ENCODE measurements around the gene ESD.

DNA sequence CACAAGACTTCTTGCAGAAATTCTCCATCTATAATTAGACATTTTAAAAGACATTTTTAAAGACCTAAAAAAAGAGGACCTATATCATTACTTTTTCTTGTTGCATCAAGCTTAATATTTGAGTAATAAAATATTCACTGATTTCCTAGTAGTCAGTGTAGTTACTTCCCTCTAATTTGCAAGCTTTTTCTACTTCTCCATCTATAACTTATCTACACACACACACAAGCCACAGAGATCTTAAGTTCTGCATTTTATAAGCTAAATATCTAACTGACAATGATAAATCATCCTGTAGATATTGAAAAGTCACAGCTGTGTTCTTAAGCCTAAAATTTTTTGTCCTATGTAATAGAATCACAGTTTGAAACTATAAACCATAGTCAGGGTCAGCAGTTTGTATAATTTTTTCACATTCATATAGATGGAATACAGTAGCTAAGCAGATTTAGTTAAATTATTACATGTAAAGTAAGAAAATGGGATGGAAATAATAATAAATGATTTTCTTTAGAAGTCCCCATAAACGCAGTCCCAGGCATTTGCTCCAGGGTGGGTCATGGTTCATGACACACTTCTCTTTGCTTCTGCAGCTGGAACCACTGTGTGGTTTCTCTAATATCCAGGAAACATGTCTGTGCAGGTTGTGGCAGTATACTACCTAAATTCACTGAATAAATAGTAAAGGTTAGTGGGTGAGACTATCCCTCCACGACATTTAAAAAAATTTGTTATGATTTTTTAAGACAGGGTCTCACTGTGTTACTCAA, 60.2 kb downstream of the ESD start:
- TF ChIP-seq, protein P1, sequence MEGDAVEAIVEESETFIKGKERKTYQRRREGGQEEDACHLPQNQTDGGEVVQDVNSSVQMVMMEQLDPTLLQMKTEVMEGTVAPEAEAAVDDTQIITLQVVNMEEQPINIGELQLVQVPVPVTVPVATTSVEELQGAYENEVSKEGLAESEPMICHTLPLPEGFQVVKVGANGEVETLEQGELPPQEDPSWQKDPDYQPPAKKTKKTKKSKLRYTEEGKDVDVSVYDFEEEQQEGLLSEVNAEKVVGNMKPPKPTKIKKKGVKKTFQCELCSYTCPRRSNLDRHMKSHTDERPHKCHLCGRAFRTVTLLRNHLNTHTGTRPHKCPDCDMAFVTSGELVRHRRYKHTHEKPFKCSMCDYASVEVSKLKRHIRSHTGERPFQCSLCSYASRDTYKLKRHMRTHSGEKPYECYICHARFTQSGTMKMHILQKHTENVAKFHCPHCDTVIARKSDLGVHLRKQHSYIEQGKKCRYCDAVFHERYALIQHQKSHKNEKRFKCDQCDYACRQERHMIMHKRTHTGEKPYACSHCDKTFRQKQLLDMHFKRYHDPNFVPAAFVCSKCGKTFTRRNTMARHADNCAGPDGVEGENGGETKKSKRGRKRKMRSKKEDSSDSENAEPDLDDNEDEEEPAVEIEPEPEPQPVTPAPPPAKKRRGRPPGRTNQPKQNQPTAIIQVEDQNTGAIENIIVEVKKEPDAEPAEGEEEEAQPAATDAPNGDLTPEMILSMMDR (IDR thresholded peaks at IDR 0.05; ENCODE audit: low read length) = no peak
- no peak for TF ChIP-seq EZH2 (IDR thresholded peaks at IDR 0.05; ENCODE audit: borderline replicate concordance, low read length)

All from OCI-LY1 (cell line).